GM23338 (cell line): Measurements from ENCODE around the gene LRSAM1. TPM values are rescaled to one million over a fixed set of nuclear protein-coding genes. Genes with fewer than 3 reads are reported as not detected.

Experiments used
- ATAC-seq: fragments of 200-7000 bp; cut with Tn5 transposase; 3 replicates; pipeline ENCODE4 v1.9.1; 2020
- DNase-seq: peaks from one replicate; pipeline ENCODE4 v3.0.0-alpha.2; 2015; ENCODE audit warnings: low spot score
- H2AFZ ChIP-seq: fragments of 200-600 bp; sonication (generic); 2 replicates; pipeline ENCODE4 v1.8.0; 2016; ENCODE audit warnings: antibody characterized with exemption, mild to moderate bottlenecking, moderate library complexity
- H3F3A ChIP-seq: fragments of 200-600 bp; sonication (generic); replicated peaks from 2 replicates; pipeline ENCODE4 v1.8.0; 2017; ENCODE audit warnings: antibody characterized with exemption, mixed run types, low read depth
- H3K27ac ChIP-seq: fragments of 200-600 bp; sonication (generic); 2 replicates; pipeline ENCODE4 v1.6.1; 2016; ENCODE audit warnings: low read depth
- H3K27me3 ChIP-seq: fragments of 200-600 bp; sonication (generic); 2 replicates; pipeline ENCODE4 v1.8.0; 2016; ENCODE audit warnings: mild to moderate bottlenecking, mixed run types, moderate library complexity; ENCODE audit not compliant: insufficient read depth
- H3K36me3 ChIP-seq: fragments of 200-600 bp; sonication (generic); 2 replicates; pipeline ENCODE4 v1.8.0; 2016; ENCODE audit warnings: mild to moderate bottlenecking; ENCODE audit not compliant: insufficient read depth
- H3K4me1 ChIP-seq: fragments of 200-600 bp; sonication (generic); 2 replicates; pipeline ENCODE4 v1.8.0; 2016; ENCODE audit warnings: mild to moderate bottlenecking, moderate library complexity; ENCODE audit not compliant: insufficient read depth
- H3K4me2 ChIP-seq: fragments of 200-600 bp; sonication (generic); 2 replicates; pipeline ENCODE4 v1.7.1; 2017; ENCODE audit warnings: mixed run types
- H3K4me3 ChIP-seq: fragments of 200-600 bp; sonication (generic); 2 replicates; pipeline ENCODE4 v1.6.1; 2016; ENCODE audit warnings: mixed run types
- H3K79me2 ChIP-seq: fragments of 200-600 bp; sonication (generic); replicated peaks from 2 replicates; pipeline ENCODE4 v1.8.0; 2017; ENCODE audit warnings: mild to moderate bottlenecking; ENCODE audit not compliant: insufficient read depth
- H3K9me2 ChIP-seq: fragments of 200-600 bp; sonication (generic); 2 replicates; pipeline ENCODE4 v1.8.0; 2017; ENCODE audit not compliant: insufficient read depth
- H4K20me1 ChIP-seq: fragments of 200-600 bp; sonication (generic); replicated peaks from 2 replicates; pipeline ENCODE4 v1.8.0; 2017; ENCODE audit warnings: mild to moderate bottlenecking; ENCODE audit not compliant: insufficient read depth
- H3K27ac Mint-ChIP-seq: 2 replicates; pipeline ENCODE4 v1.8.0; 2020; ENCODE audit warnings: inconsistent platforms, mild to moderate bottlenecking, moderate library complexity, mixed read lengths
- H3K27me3 Mint-ChIP-seq: 3 replicates; pipeline ENCODE4 v1.8.0; 2022; ENCODE audit warnings: low read depth, mild to moderate bottlenecking, moderate library complexity, mixed read lengths, inconsistent platforms; ENCODE audit not compliant: insufficient read depth, poor library complexity
- H3K36me3 Mint-ChIP-seq: 3 replicates; pipeline ENCODE4 v1.8.0; 2021; ENCODE audit warnings: low read depth, mild to moderate bottlenecking, inconsistent platforms, moderate library complexity, mixed read lengths
- H3K4me1 Mint-ChIP-seq: 3 replicates; pipeline ENCODE4 v1.8.0; 2020; ENCODE audit warnings: mild to moderate bottlenecking, inconsistent platforms, mixed read lengths
- H3K4me3 Mint-ChIP-seq: 3 replicates; pipeline ENCODE4 v1.8.0; 2021; ENCODE audit warnings: moderate library complexity, mild to moderate bottlenecking, inconsistent platforms, mixed read lengths
- H3K9me3 Mint-ChIP-seq: 3 replicates; pipeline ENCODE4 v1.8.0; 2020; ENCODE audit warnings: moderate library complexity, mild to moderate bottlenecking, inconsistent platforms, mixed read lengths
- CREB1 ChIP-seq: fragments of 250-450 bp; sonication (Bioruptor Pico); IDR thresholded peaks from 2 replicates; pipeline ENCODE4 v1.5.0; 2020; ENCODE audit warnings: low read depth, mild to moderate bottlenecking, moderate library complexity
- EZH2 ChIP-seq: fragments of 200-600 bp; sonication (generic); IDR thresholded peaks from one replicate; pipeline ENCODE4 v1.8.0; 2017; ENCODE audit warnings: antibody characterized with exemption, mild to moderate bottlenecking, low read depth; ENCODE audit not compliant: unreplicated experiment
- EZH2phosphoT487 ChIP-seq: fragments of 200-600 bp; sonication (generic); IDR thresholded peaks from one replicate; pipeline ENCODE4 v1.8.1; 2018; ENCODE audit warnings: antibody characterized with exemption; ENCODE audit not compliant: unreplicated experiment
- POLR2AphosphoS5 ChIP-seq: IDR thresholded peaks from 2 replicates; pipeline ENCODE4 v1.6.1; 2016; ENCODE audit warnings: antibody characterized with exemption, low read depth
- STAT1 ChIP-seq: IDR thresholded peaks from one replicate; pipeline ENCODE4 v1.6.1; 2016; ENCODE audit warnings: antibody characterized with exemption; ENCODE audit not compliant: unreplicated experiment
- ZNF114 ChIP-seq: fragments of 250-450 bp; sonication (Bioruptor Pico); IDR thresholded peaks from 2 replicates; pipeline ENCODE4 v1.5.0; 2020; ENCODE audit warnings: mild to moderate bottlenecking, moderate library complexity
- polyA plus RNA-seq: library from polyadenylated mRNA; unstranded; fragments of >200 nt; fragmentation: Nextera tagmentation; extraction: Ambion mirVana; gene quantifications from 2 replicates; pipeline ENCODE4 v1.2.1, GENCODE V29; 2016
- total RNA-seq: library from RNA; depleted of rRNA; stranded (reverse); fragments of >200 nt; shearing (Covaris generic); gene quantifications from 2 replicates; pipeline ENCODE4 v1.2.3, GENCODE V29; 2014
- TF ChIP-seq, protein P1 (sequence below): IDR thresholded peaks from 2 replicates; pipeline ENCODE4 v1.6.1; 2016; ENCODE audit warnings: antibody characterized with exemption
- TF ChIP-seq, protein P2 (sequence below): fragments of 250-450 bp; sonication (Bioruptor Pico); IDR thresholded peaks from 2 replicates; pipeline ENCODE4 v1.5.0; 2020; ENCODE audit warnings: mild to moderate bottlenecking, moderate library complexity
- TF ChIP-seq, protein P3 (sequence below): IDR thresholded peaks from one replicate; pipeline ENCODE4 v1.6.1; 2018; ENCODE audit warnings: antibody characterized with exemption; ENCODE audit not compliant: unreplicated experiment

The LRSAM1 gene
- total and polyA plus RNA-seq, 2 experiments from 2014 or later, result 12.8 to 21.9 TPM

DNA sequence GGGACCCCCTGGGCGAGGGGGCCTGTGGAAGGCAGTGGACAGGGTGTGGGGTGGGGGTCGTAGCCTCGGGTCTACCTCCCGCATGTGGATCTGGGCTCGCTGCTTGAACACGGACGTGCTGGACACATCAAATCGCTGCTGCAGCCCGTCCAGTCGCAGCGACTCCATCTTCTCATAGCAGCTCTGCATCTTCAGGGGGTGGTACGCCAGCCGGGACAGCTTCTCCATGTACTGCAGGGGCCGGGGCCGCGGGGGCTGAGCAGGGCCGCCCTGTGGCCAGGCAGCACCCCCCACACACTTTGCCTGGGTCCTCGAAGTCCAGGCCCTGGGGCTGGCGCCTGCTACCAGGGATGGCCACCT, 57.6 kb downstream of the LRSAM1 start:
- Mint-ChIP-seq H3K9me3 (no peaks in the 10 kb centered on the region), H3K27me3 (peaks cover 6% of the 10 kb centered on the region), H3K4me3 (no peak overlapping the region), H3K36me3 (peaks cover 11% of the 10 kb centered on the region), H3K4me1 (peaks cover 9% of the 10 kb centered on the region), H3K27ac (no peak overlapping the region)
- no peak overlapping the region for H3K4me3 ChIP-seq
- TF ChIP-seq CREB1 (CRISPR knock-in tag), result no peak
- TF ChIP-seq, protein P1, sequence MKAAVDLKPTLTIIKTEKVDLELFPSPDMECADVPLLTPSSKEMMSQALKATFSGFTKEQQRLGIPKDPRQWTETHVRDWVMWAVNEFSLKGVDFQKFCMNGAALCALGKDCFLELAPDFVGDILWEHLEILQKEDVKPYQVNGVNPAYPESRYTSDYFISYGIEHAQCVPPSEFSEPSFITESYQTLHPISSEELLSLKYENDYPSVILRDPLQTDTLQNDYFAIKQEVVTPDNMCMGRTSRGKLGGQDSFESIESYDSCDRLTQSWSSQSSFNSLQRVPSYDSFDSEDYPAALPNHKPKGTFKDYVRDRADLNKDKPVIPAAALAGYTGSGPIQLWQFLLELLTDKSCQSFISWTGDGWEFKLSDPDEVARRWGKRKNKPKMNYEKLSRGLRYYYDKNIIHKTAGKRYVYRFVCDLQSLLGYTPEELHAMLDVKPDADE, result no peak
- TF ChIP-seq EZH2, result no peak
- TF ChIP-seq POLR2AphosphoS5, result no peak
- TF ChIP-seq ZNF114 (CRISPR knock-in tag), result no peak
- no peak overlapping the region for H2AFZ ChIP-seq
- H3K4me1 ChIP-seq, result no peaks in the 10 kb centered on the region
- no peaks in the 10 kb centered on the region for H3K79me2 ChIP-seq
- H3K36me3 ChIP-seq, result 0 out of 2 replicates have a peak, but pooled peaks cover 8% of the 10 kb centered on the region
- DNase-seq (no peak), ATAC-seq (no peak)
- H3F3A ChIP-seq, result no peaks in the 10 kb centered on the region; the same call in 1 of the 2 replicates
- H3K9me2 ChIP-seq, result no peaks in the 10 kb centered on the region
- H4K20me1 ChIP-seq, result no peaks in the 10 kb centered on the region
- no peak overlapping the region for H3K27ac ChIP-seq
- no peaks in the 10 kb centered on the region for H3K27me3 ChIP-seq
- no peak overlapping the region for H3K4me2 ChIP-seq

- no peak overlapping the region for H3K4me2 ChIP-seq
- no peaks in the 10 kb centered on the region for H3K4me1 ChIP-seq
- H3K79me2 ChIP-seq, result no peaks in the 10 kb centered on the region
- peaks cover 9% of the 10 kb centered on the region for H3K4me1 Mint-ChIP-seq
- no peak overlapping the region for H3K4me3 Mint-ChIP-seq
- H4K20me1 ChIP-seq, result no peaks in the 10 kb centered on the region
- no peak overlapping the region for H3K27ac ChIP-seq
- peaks cover 6% of the 10 kb centered on the region for H3K27me3 Mint-ChIP-seq
- ATAC-seq, result no peak
- H3K36me3 Mint-ChIP-seq, result peaks cover 11% of the 10 kb centered on the region
- DNase-seq, result no peak
- no peaks in the 10 kb centered on the region for H3F3A ChIP-seq
- 0 out of 2 replicates have a peak, but pooled peaks cover 8% of the 10 kb centered on the region for H3K36me3 ChIP-seq
- no peak overlapping the region for H3K27ac Mint-ChIP-seq
- no peak overlapping the region for H3K4me3 ChIP-seq
- no peak overlapping the region for H2AFZ ChIP-seq
- H3K9me2 ChIP-seq, result no peaks in the 10 kb centered on the region
- H3K9me3 Mint-ChIP-seq, result no peaks in the 10 kb centered on the region
- H3K27me3 ChIP-seq, result no peaks in the 10 kb centered on the region
- TF ChIP-seq, protein P2, sequence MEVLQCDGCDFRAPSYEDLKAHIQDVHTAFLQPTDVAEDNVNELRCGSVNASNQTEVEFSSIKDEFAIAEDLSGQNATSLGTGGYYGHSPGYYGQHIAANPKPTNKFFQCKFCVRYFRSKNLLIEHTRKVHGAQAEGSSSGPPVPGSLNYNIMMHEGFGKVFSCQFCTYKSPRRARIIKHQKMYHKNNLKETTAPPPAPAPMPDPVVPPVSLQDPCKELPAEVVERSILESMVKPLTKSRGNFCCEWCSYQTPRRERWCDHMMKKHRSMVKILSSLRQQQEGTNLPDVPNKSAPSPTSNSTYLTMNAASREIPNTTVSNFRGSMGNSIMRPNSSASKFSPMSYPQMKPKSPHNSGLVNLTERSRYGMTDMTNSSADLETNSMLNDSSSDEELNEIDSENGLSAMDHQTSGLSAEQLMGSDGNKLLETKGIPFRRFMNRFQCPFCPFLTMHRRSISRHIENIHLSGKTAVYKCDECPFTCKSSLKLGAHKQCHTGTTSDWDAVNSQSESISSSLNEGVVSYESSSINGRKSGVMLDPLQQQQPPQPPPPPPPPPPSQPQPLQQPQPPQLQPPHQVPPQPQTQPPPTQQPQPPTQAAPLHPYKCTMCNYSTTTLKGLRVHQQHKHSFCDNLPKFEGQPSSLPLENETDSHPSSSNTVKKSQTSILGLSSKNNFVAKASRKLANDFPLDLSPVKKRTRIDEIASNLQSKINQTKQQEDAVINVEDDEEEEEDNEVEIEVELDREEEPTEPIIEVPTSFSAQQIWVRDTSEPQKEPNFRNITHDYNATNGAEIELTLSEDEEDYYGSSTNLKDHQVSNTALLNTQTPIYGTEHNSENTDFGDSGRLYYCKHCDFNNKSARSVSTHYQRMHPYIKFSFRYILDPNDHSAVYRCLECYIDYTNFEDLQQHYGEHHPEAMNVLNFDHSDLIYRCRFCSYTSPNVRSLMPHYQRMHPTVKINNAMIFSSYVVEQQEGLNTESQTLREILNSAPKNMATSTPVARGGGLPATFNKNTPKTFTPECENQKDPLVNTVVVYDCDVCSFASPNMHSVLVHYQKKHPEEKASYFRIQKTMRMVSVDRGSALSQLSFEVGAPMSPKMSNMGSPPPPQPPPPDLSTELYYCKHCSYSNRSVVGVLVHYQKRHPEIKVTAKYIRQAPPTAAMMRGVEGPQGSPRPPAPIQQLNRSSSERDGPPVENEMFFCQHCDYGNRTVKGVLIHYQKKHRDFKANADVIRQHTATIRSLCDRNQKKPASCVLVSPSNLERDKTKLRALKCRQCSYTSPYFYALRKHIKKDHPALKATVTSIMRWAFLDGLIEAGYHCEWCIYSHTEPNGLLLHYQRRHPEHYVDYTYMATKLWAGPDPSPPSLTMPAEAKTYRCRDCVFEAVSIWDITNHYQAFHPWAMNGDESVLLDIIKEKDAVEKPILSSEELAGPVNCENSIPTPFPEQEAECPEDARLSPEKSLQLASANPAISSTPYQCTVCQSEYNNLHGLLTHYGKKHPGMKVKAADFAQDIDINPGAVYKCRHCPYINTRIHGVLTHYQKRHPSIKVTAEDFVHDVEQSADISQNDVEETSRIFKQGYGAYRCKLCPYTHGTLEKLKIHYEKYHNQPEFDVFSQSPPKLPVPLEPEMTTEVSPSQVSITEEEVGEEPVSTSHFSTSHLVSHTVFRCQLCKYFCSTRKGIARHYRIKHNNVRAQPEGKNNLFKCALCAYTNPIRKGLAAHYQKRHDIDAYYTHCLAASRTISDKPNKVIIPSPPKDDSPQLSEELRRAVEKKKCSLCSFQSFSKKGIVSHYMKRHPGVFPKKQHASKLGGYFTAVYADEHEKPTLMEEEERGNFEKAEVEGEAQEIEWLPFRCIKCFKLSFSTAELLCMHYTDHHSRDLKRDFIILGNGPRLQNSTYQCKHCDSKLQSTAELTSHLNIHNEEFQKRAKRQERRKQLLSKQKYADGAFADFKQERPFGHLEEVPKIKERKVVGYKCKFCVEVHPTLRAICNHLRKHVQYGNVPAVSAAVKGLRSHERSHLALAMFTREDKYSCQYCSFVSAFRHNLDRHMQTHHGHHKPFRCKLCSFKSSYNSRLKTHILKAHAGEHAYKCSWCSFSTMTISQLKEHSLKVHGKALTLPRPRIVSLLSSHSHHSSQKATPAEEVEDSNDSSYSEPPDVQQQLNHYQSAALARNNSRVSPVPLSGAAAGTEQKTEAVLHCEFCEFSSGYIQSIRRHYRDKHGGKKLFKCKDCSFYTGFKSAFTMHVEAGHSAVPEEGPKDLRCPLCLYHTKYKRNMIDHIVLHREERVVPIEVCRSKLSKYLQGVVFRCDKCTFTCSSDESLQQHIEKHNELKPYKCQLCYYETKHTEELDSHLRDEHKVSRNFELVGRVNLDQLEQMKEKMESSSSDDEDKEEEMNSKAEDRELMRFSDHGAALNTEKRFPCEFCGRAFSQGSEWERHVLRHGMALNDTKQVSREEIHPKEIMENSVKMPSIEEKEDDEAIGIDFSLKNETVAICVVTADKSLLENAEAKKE (CRISPR knock-in tag), result no peak
- TF ChIP-seq, protein P1, result no peak
- TF ChIP-seq EZH2phosphoT487 (no peak), STAT1 (no peak), POLR2AphosphoS5 (no peak)
- TF ChIP-seq, protein P3, sequence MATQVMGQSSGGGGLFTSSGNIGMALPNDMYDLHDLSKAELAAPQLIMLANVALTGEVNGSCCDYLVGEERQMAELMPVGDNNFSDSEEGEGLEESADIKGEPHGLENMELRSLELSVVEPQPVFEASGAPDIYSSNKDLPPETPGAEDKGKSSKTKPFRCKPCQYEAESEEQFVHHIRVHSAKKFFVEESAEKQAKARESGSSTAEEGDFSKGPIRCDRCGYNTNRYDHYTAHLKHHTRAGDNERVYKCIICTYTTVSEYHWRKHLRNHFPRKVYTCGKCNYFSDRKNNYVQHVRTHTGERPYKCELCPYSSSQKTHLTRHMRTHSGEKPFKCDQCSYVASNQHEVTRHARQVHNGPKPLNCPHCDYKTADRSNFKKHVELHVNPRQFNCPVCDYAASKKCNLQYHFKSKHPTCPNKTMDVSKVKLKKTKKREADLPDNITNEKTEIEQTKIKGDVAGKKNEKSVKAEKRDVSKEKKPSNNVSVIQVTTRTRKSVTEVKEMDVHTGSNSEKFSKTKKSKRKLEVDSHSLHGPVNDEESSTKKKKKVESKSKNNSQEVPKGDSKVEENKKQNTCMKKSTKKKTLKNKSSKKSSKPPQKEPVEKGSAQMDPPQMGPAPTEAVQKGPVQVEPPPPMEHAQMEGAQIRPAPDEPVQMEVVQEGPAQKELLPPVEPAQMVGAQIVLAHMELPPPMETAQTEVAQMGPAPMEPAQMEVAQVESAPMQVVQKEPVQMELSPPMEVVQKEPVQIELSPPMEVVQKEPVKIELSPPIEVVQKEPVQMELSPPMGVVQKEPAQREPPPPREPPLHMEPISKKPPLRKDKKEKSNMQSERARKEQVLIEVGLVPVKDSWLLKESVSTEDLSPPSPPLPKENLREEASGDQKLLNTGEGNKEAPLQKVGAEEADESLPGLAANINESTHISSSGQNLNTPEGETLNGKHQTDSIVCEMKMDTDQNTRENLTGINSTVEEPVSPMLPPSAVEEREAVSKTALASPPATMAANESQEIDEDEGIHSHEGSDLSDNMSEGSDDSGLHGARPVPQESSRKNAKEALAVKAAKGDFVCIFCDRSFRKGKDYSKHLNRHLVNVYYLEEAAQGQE, result no peak
Measured at GRCh38 chr9:127509261-127509954, 58.1 kb downstream of the LRSAM1 start.
